ENCODE data around the gene RNF175. TPM values are rescaled to one million over a fixed set of nuclear protein-coding genes. Genes with fewer than 3 reads are reported as not detected.

The RNF175 gene
- total RNA-seq, 1 donor = under 0.01 TPM

DNA sequence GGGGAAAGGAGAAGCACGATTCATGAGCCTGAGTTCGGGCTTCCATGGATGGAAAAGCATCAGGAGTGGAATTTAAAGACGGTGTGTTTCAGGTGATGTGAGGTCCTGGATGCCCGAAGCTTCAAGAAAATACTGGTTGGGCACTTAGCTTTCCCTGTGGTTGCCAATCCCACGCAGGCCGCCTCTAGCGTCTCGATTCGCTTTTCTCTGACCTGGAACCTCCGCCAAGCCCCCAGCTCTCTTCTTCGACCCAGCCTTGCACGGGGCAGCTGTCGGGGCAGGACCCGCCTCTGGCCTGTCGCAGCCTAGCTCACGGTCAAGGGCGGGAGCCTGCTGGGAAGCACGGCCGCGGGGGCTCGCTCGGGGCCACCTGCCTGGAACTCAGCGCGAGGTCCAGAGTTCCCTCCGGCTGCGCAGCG lies 76.1 kb downstream of the RNF175 start:
- Histone ChIP-seq H3K4me1 (ENCODE audit: insufficient read depth, low read length) (peaks cover 13% of the 10 kb centered on the region), H3K36me3 (ENCODE audit: insufficient read depth, low read length) (no peaks in the 10 kb centered on the region), H3K4me2 (ENCODE audit: insufficient read depth, low read length) (peak overlapping the region; percentile 67), H2AFZ (ENCODE audit: low read length) (no peak overlapping the region), H3K27me3 (ENCODE audit: insufficient read depth, low read length) (peaks cover 56% of the 10 kb centered on the region), H4K20me1 (ENCODE audit: insufficient read depth, low read length) (no peaks in the 10 kb centered on the region), H3K4me3 (ENCODE audit: insufficient read depth, low read length) (peak overlapping the region; percentile 67), H3K9me3 (ENCODE audit: low read depth, low read length) (no peaks in the 10 kb centered on the region), H3K27ac (ENCODE audit: low read depth, low read length) (no peak overlapping the region), H3K79me2 (ENCODE audit: insufficient read depth, low read length) (no peaks in the 10 kb centered on the region)
- DNase-seq (ENCODE audit: insufficient read length, low spot score, missing footprints) = no peak
- TF ChIP-seq CTCF (IDR thresholded peaks at IDR 0.05; ENCODE audit: extremely low read depth, low read depth, low read length) = no peak

DNA sequence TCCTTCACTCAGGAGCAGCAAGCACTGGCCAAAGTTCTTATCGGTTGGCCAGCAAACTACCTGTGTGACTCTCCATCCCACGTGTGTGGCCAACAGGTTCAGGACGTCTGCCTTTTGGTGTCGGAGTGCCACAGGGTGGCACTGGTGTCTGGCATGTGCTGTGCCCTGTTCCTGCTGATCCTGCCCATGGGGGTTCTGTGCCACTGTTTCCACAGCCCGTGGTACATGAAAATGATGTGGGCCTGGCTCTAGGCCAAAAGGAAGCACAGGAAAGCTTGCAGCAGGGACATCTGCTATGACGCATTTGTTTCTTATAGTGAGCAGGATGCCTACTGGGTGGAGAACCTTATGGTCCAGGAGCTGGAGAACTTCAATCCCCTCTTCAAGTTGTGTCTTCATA lies 80.3 kb downstream of the RNF175 start:
- H3K4me3 ChIP-seq (ENCODE audit: insufficient read depth, low read length) = no peak overlapping the region
- H3K27me3 ChIP-seq (ENCODE audit: insufficient read depth, low read length) = peaks cover 51% of the 10 kb centered on the region
- H3K27ac ChIP-seq (ENCODE audit: low read depth, low read length) = no peak overlapping the region
- H3K9me3 ChIP-seq (ENCODE audit: low read depth, low read length) = no peaks in the 10 kb centered on the region
- no peak for TF ChIP-seq CTCF (IDR thresholded peaks at IDR 0.05; ENCODE audit: extremely low read depth, low read depth, low read length)
- no peaks in the 10 kb centered on the region for H3K36me3 ChIP-seq (ENCODE audit: insufficient read depth, low read length)
- H3K4me2 ChIP-seq (ENCODE audit: insufficient read depth, low read length) = no peak overlapping the region
- peak; percentile 48 for DNase-seq (ENCODE audit: insufficient read length, low spot score, missing footprints)
- no peaks in the 10 kb centered on the region for H3K79me2 ChIP-seq (ENCODE audit: insufficient read depth, low read length)
- no peaks in the 10 kb centered on the region for H4K20me1 ChIP-seq (ENCODE audit: insufficient read depth, low read length)
- H2AFZ ChIP-seq (ENCODE audit: low read length) = no peak overlapping the region
- peaks cover 16% of the 10 kb centered on the region for H3K4me1 ChIP-seq (ENCODE audit: insufficient read depth, low read length)

DNA sequence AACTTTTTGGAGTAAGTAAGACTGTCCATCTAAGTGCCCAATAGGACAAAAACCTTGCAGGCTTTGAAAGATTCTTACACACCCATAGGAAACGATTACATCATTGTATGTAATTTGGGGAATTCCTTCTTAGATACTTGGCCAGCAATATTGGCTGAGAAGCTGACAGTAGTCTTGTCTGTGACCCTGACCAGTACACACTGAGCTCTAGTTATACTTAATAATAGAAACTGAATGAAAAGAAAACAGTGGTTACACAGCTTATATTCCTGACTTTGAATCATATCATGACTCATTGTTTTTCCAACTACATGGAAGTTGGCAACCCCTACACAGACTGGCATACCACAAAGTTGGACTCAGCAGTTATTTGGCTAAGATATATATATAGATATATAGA lies 82.8 kb downstream of the RNF175 start:
- peak; percentile 92 for DNase-seq (ENCODE audit: insufficient read length, low spot score, missing footprints)
- Histone ChIP-seq H3K36me3 (ENCODE audit: insufficient read depth, low read length) (no peaks in the 10 kb centered on the region), H3K4me3 (ENCODE audit: insufficient read depth, low read length) (no peak overlapping the region), H3K4me2 (ENCODE audit: insufficient read depth, low read length) (peak overlapping the region; percentile 16), H3K9me3 (ENCODE audit: low read depth, low read length) (no peaks in the 10 kb centered on the region), H2AFZ (ENCODE audit: low read length) (no peak overlapping the region), H3K27ac (ENCODE audit: low read depth, low read length) (no peak overlapping the region), H3K79me2 (ENCODE audit: insufficient read depth, low read length) (no peaks in the 10 kb centered on the region), H3K4me1 (ENCODE audit: insufficient read depth, low read length) (peaks cover 11% of the 10 kb centered on the region), H4K20me1 (ENCODE audit: insufficient read depth, low read length) (no peaks in the 10 kb centered on the region), H3K27me3 (ENCODE audit: insufficient read depth, low read length) (peaks cover 30% of the 10 kb centered on the region)
- no peak for TF ChIP-seq CTCF (IDR thresholded peaks at IDR 0.05; ENCODE audit: extremely low read depth, low read depth, low read length)

GRCh38 chr4:153676486-153676885 lies 83.3 kb downstream of the RNF175 start:
- peak overlapping the region; percentile 16 for H3K4me2 ChIP-seq (ENCODE audit: insufficient read depth, low read length)

More at GRCh38 chr4:153676486-153676885, 83.3 kb downstream of the RNF175 start:
- no peak for DNase-seq (ENCODE audit: insufficient read length, low spot score, missing footprints)
- Histone ChIP-seq H3K4me3 (ENCODE audit: insufficient read depth, low read length) (no peak overlapping the region), H4K20me1 (ENCODE audit: insufficient read depth, low read length) (no peaks in the 10 kb centered on the region), H3K36me3 (ENCODE audit: insufficient read depth, low read length) (no peaks in the 10 kb centered on the region), H3K9me3 (ENCODE audit: low read depth, low read length) (no peaks in the 10 kb centered on the region), H3K79me2 (ENCODE audit: insufficient read depth, low read length) (no peaks in the 10 kb centered on the region), H3K4me1 (ENCODE audit: insufficient read depth, low read length) (peaks cover 11% of the 10 kb centered on the region), H2AFZ (ENCODE audit: low read length) (no peak overlapping the region), H3K27me3 (ENCODE audit: insufficient read depth, low read length) (peaks cover 26% of the 10 kb centered on the region), H3K27ac (ENCODE audit: low read depth, low read length) (no peak overlapping the region)
- TF ChIP-seq CTCF (IDR thresholded peaks at IDR 0.05; ENCODE audit: extremely low read depth, low read depth, low read length) = no peak
